B cell (primary cell): Measurements from ENCODE around the gene ZNF330. TPM values are rescaled to one million over a fixed set of nuclear protein-coding genes. Genes with fewer than 3 reads are reported as not detected.

Experiments
- ATAC-seq: fragments of 200-7000 bp; cut with Tn5 transposase; one replicate; pipeline ENCODE4 v1.10.0; 2021; ENCODE audit warnings: low read depth, mild to moderate bottlenecking, moderate number of reproducible peaks, moderate library complexity
- CTCF ChIA-PET: fragments of 350-600 bp; sonication (Branson Sonifier 250); formaldehyde crosslinking; loops from one replicate; lab custom pipeline; 2021; ENCODE audit warnings: antibody characterized with exemption, inconsistent platforms; lab: Charles Lee
- POLR2A ChIA-PET: fragments of 350-600 bp; sonication (Branson Sonifier 250); formaldehyde crosslinking; loops from one replicate; lab custom pipeline; 2021; ENCODE audit warnings: antibody characterized with exemption; lab: Charles Lee
- DNase-seq: peaks from one replicate; pipeline ENCODE4 v3.0.0; 2013
- H2AFZ ChIP-seq: 2 replicates; pipeline ENCODE4 v1.6.1; 2012; ENCODE audit warnings: mild to moderate bottlenecking, low read depth, low read length; ENCODE audit not compliant: insufficient read depth, poor library complexity, severe bottlenecking
- H3K27ac ChIP-seq, 2 donors: 1 replicate in 1 of 2; 2 replicates in 1 of 2; pipeline ENCODE4 v1.5.1; 2012 to 2013; ENCODE audit warnings: low read length in 2 of 2, mild to moderate bottlenecking in 2 of 2, moderate library complexity in 1 of 2
- H3K27me3 ChIP-seq, 4 experiments: fragments of 200-600 bp in 1 of 4; sonication (generic) in 1 of 4; replicated peaks in 1 of 4; 1 replicate in 2 of 4; 2 replicates in 2 of 4; pipeline versions ENCODE4 v1.6.1 to v1.7.0; 2013 to 2016; ENCODE audit warnings: low read length in 3 of 4, mild to moderate bottlenecking in 2 of 4, mixed read lengths in 1 of 4, moderate library complexity in 1 of 4; ENCODE audit not compliant: insufficient read depth in 4 of 4, control insufficient read depth in 3 of 4; ENCODE audit errors: control extremely low read depth in 1 of 4
- H3K36me3 ChIP-seq, 2 experiments: replicated peaks in 1 of 2; 1 replicate in 1 of 2; 2 replicates in 1 of 2; pipeline versions ENCODE4 v1.6.1 to v1.7.1; 2013; ENCODE audit warnings: low read length in 1 of 2; ENCODE audit not compliant: insufficient read depth in 2 of 2, control insufficient read depth in 1 of 2; ENCODE audit errors: control extremely low read depth in 1 of 2, extremely low read depth in 1 of 2
- H3K4me1 ChIP-seq, 2 donors: fragments of 200-600 bp in 1 of 2; sonication (generic) in 1 of 2; 1 replicate in 1 of 2; 2 replicates in 1 of 2; pipeline versions ENCODE4 v1.5.1 to v1.6.1; 2013 to 2017; ENCODE audit warnings: low read length in 2 of 2; ENCODE audit not compliant: control insufficient read depth in 2 of 2, insufficient read depth in 2 of 2
- H3K4me2 ChIP-seq: replicated peaks from 2 replicates; pipeline ENCODE3; 2012; ENCODE audit warnings: mild to moderate bottlenecking, low read depth, low read length; ENCODE audit not compliant: poor library complexity, severe bottlenecking
- H3K4me3 ChIP-seq, 5 experiments: fragments of 200-600 bp in 1 of 5; sonication (generic) in 1 of 5; 1 replicate in 3 of 5; 2 replicates in 2 of 5; pipeline versions ENCODE4 v1.5.1 to v1.7.0; 2011 to 2016; ENCODE audit warnings: low read length in 4 of 5, mild to moderate bottlenecking in 4 of 5, low read depth in 2 of 5, control low read depth in 1 of 5, moderate library complexity in 1 of 5; ENCODE audit not compliant: insufficient read depth in 1 of 5; ENCODE audit errors: control extremely low read depth in 1 of 5, extremely low read depth in 1 of 5
- H3K79me2 ChIP-seq: fragments of 200-600 bp; sonication (generic); one replicate; pipeline ENCODE4 v1.6.0; 2016; ENCODE audit warnings: low read length; ENCODE audit not compliant: control insufficient read depth, insufficient read depth
- H3K9ac ChIP-seq: fragments of 200-600 bp; sonication (generic); 2 replicates; pipeline ENCODE4 v1.6.1; 2017; ENCODE audit warnings: mild to moderate bottlenecking, low read length, moderate library complexity
- H3K9me3 ChIP-seq, 3 donors: one replicate each; pipeline versions ENCODE4 v1.6.1 to v1.7.1; 2013; ENCODE audit warnings: low read length in 2 of 3; ENCODE audit not compliant: control insufficient read depth in 2 of 3, insufficient read depth in 1 of 3; ENCODE audit errors: control extremely low read depth in 1 of 3
- H4K20me1 ChIP-seq: 2 replicates; pipeline ENCODE4 v1.6.0; 2012; ENCODE audit warnings: mild to moderate bottlenecking, low read length; ENCODE audit not compliant: insufficient read depth, control insufficient read depth, poor library complexity, severe bottlenecking
- H3K27ac Mint-ChIP-seq: one replicate; pipeline ENCODE4 v1.8.0; 2021; ENCODE audit warnings: mixed read lengths
- H3K27me3 Mint-ChIP-seq: one replicate; pipeline ENCODE4 v1.8.0; 2021; ENCODE audit warnings: mixed read lengths
- H3K4me1 Mint-ChIP-seq: one replicate; pipeline ENCODE4 v1.8.0; 2021; ENCODE audit warnings: mixed read lengths
- H3K4me3 Mint-ChIP-seq: one replicate; pipeline ENCODE4 v1.8.0; 2021; ENCODE audit warnings: mixed read lengths
- H3K9me3 Mint-ChIP-seq: one replicate; pipeline ENCODE4 v1.8.0; 2022; ENCODE audit warnings: mixed read lengths; ENCODE audit not compliant: insufficient read depth
- CTCF ChIP-seq: fragments of 200-600 bp; IDR thresholded peaks from one replicate; pipeline ENCODE4 v1.8.0; 2022; ENCODE audit warnings: antibody characterized with exemption, mild to moderate bottlenecking
- EZH2 ChIP-seq: IDR thresholded peaks from 2 replicates; pipeline ENCODE4 v1.6.1; 2012; ENCODE audit warnings: borderline replicate concordance, low read depth, mild to moderate bottlenecking, moderate library complexity, low read length; ENCODE audit not compliant: insufficient read depth, poor library complexity, severe bottlenecking
- WGBS: methylation state at CpG from one replicate; pipeline ENCODE4 v1.1.5; 2013; ENCODE audit warnings: missing lambda C conversion rate; ENCODE audit not compliant: insufficient coverage; 5-methylcytosine and 5-hydroxymethylcytosine counted together
- intact Hi-C: fragments of 100-400 bp; cut with micrococcal nuclease; formaldehyde crosslinking; loops from one replicate; pipeline ENCODE4 v1.10.0; 2022
- polyA plus RNA-seq: library from polyadenylated mRNA; depleted of rRNA; stranded (reverse); fragments of >200 nt; gene quantifications from 2 replicates; pipeline ENCODE4 v1.2.3, GENCODE V29; 2012
- total RNA-seq, 2 donors: library from RNA; stranded (reverse); fragments of 120-200 nt in 1 of 2; gene quantifications; 1 replicate in 1 of 2; 2 replicates in 1 of 2; pipeline versions ENCODE4 v1.2.3 to v1.2.4, GENCODE V29; 2013 to 2022

ZNF330 gene
- total and polyA plus RNA-seq, 2 donors (not counting 1 experiment from before 2014, with no cell fraction given), result 16.5 to 29.4 TPM

GRCh38 chr4:141283152-141283551 lies 62.5 kb downstream of the ZNF330 start:
- ChIA-PET POLR2A (no interaction called here), CTCF (no interaction called here)
- no peak overlapping the region for H2AFZ ChIP-seq
- DNase-seq, result no peak
- no peaks in the 10 kb centered on the region for H4K20me1 ChIP-seq
- intact Hi-C loops, result no loop called here
- H3K79me2 ChIP-seq, result no peaks in the 10 kb centered on the region
- no peak overlapping the region for H3K4me3 Mint-ChIP-seq
- H3K9me3 ChIP-seq, result no peaks in the 10 kb centered on the region
- no peak overlapping the region for H3K27ac ChIP-seq
- no peaks in the 10 kb centered on the region for H3K27me3 ChIP-seq
- TF ChIP-seq EZH2 (no peak), CTCF (no peak)
- H3K4me2 ChIP-seq, result no peak overlapping the region
- no peaks in the 10 kb centered on the region for H3K36me3 ChIP-seq
- no peak overlapping the region for H3K9ac ChIP-seq
- no CpG with 5 or more reads among the region's 2 CpGs for WGBS
- H3K4me3 ChIP-seq, result no peak overlapping the region
- no peak for ATAC-seq
- no peaks in the 10 kb centered on the region for H3K4me1 Mint-ChIP-seq
- H3K4me1 ChIP-seq, result no peaks in the 10 kb centered on the region
- no peak overlapping the region for H3K27ac Mint-ChIP-seq
- peaks cover 4% of the 10 kb centered on the region for H3K27me3 Mint-ChIP-seq
- H3K9me3 Mint-ChIP-seq, result no peaks in the 10 kb centered on the region

GRCh38 chr4:141283563-141283962 lies 62.9 kb downstream of the ZNF330 start:
- ATAC-seq, result no peak

More at GRCh38 chr4:141283563-141283962, 62.9 kb downstream of the ZNF330 start:
- intact Hi-C loops, result no loop called here
- Histone ChIP-seq H3K36me3 (no peaks in the 10 kb centered on the region), H3K27me3 (no peaks in the 10 kb centered on the region), H3K9ac (no peak overlapping the region), H3K79me2 (no peaks in the 10 kb centered on the region), H2AFZ (no peak overlapping the region), H4K20me1 (no peaks in the 10 kb centered on the region), H3K27ac (no peak overlapping the region), H3K4me2 (no peak overlapping the region), H3K9me3 (no peaks in the 10 kb centered on the region), H3K4me1 (no peaks in the 10 kb centered on the region), H3K4me3 (no peak overlapping the region)
- DNase-seq, result no peak
- no peak overlapping the region for H3K4me3 Mint-ChIP-seq
- H3K9me3 Mint-ChIP-seq, result no peaks in the 10 kb centered on the region
- H3K27ac Mint-ChIP-seq, result no peak overlapping the region
- no peaks in the 10 kb centered on the region for H3K4me1 Mint-ChIP-seq
- CTCF ChIA-PET, result no interaction called here
- WGBS, result 79% methylated on average over 2 of the region's 2 CpGs
- POLR2A ChIA-PET, result no interaction called here
- peaks cover 4% of the 10 kb centered on the region for H3K27me3 Mint-ChIP-seq
- TF ChIP-seq CTCF, result no peak
- no peak for TF ChIP-seq EZH2

Other genes starting within 250 kb of the ZNF330 start
- gene RNF150, start 87.4 kb upstream of the ZNF330 start, total RNA-seq, result not detected in 2 replicates
- not detected in 2 replicates for gene RNF150, start 87.4 kb upstream of the ZNF330 start, polyA plus RNA-seq